Sigmoid colon (tissue), 3 donors: ENCODE measurements around the gene RTKN.

Experiments
- CTCF ChIP-seq, 4 experiments: fragments of 450-650 bp in 3 of 4; fragments of 200-600 bp in 1 of 4; IDR thresholded peaks; one replicate each; pipeline ENCODE4 v1.5.1; 2016 to 2019; ENCODE audit warnings: antibody characterized with exemption in 4 of 4, mild to moderate bottlenecking in 3 of 4, moderate library complexity in 2 of 4
- POLR2A ChIP-seq, 2 donors: fragments of 450-650 bp; IDR thresholded peaks; one replicate each; pipeline ENCODE4 v1.6.1; 2016; ENCODE audit warnings: antibody characterized with exemption in 2 of 2, mild to moderate bottlenecking in 2 of 2, moderate library complexity in 2 of 2

- no peak for TF ChIP-seq CTCF (IDR thresholded peaks at IDR 0.05)
- no peak for TF ChIP-seq POLR2A (IDR thresholded peaks at IDR 0.05)
These were observed 7.0 kb upstream of the RTKN start for GRCh38 chr2:74448771-74449170.
